Chondrocyte (in vitro differentiated cells): ENCODE measurements around the gene EGFR. TPM values are rescaled to one million over a fixed set of nuclear protein-coding genes. Genes with fewer than 3 reads are reported as not detected.

ENCODE experiments used
- DNase-seq: peaks from one replicate; pipeline ENCODE4 v3.0.0; 2021; ENCODE audit warnings: mixed read lengths, low spot score
- H3K27ac Mint-ChIP-seq: one replicate; pipeline ENCODE4 v1.8.0; 2021; ENCODE audit warnings: mild to moderate bottlenecking, moderate library complexity, mixed read lengths; ENCODE audit not compliant: unreplicated experiment
- H3K27me3 Mint-ChIP-seq: 2 replicates; pipeline ENCODE4 v1.8.0; 2021; ENCODE audit warnings: low read depth, mixed read lengths
- H3K36me3 Mint-ChIP-seq: 2 replicates; pipeline ENCODE4 v1.8.0; 2021; ENCODE audit warnings: low read depth, mixed read lengths
- H3K4me1 Mint-ChIP-seq: 2 replicates; pipeline ENCODE4 v1.8.0; 2021; ENCODE audit warnings: low read depth, mild to moderate bottlenecking, mixed read lengths
- H3K4me3 Mint-ChIP-seq: one replicate; pipeline ENCODE4 v1.8.0; 2021; ENCODE audit warnings: mild to moderate bottlenecking, moderate library complexity, mixed read lengths; ENCODE audit not compliant: unreplicated experiment
- H3K9me3 Mint-ChIP-seq: 2 replicates; pipeline ENCODE4 v1.8.0; 2021; ENCODE audit warnings: low read depth, mixed read lengths
- CTCF ChIP-seq: fragments of 200-600 bp; sonication (generic); IDR thresholded peaks from 2 replicates; pipeline ENCODE4 v1.5.0; 2021; ENCODE audit warnings: antibody characterized with exemption, mild to moderate bottlenecking, moderate library complexity
- total RNA-seq: library from RNA; stranded (reverse); gene quantifications from 3 replicates; pipeline ENCODE4 v1.2.1, GENCODE V29; 2021

EGFR gene
- total RNA-seq, 1 donor from 2014 or later: 25.5 TPM

DNA sequence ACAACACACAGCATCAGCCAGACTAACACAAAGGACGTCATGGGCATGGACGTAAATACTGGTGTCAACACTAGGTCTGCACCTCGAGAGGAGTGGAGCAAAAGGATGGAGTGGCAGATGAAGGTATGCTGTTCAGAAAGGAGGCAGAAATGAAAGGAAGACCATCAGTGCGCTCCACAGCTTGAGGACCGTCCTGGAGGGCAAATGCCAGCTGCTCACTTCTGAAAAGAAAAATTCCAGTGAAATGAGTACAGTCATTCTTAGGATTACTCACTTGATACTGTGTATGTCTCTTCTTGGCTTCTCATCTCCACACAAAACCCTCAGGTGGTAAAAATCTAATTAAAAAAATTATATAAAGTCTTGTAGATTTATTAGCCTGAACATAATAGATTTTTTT, 44.8 kb downstream of the EGFR start:
- TF ChIP-seq CTCF: no peak
- no peaks in the 10 kb centered on the region for H3K9me3 Mint-ChIP-seq
- H3K36me3 Mint-ChIP-seq: no peaks in the 10 kb centered on the region
- H3K27me3 Mint-ChIP-seq: no peaks in the 10 kb centered on the region
- no peak overlapping the region for H3K4me3 Mint-ChIP-seq
- no peak for DNase-seq
- peak overlapping the region; percentile 72 for H3K27ac Mint-ChIP-seq
- H3K4me1 Mint-ChIP-seq: peaks cover 74% of the 10 kb centered on the region

GRCh38 chr7:55065079-55065478, 46.3 kb downstream of the EGFR start:
- TF ChIP-seq CTCF: no peak
- H3K4me3 Mint-ChIP-seq: peak overlapping the region; percentile 11
- H3K27me3 Mint-ChIP-seq: no peaks in the 10 kb centered on the region
- no peak for DNase-seq
- H3K27ac Mint-ChIP-seq: peak overlapping the region; percentile 94
- H3K36me3 Mint-ChIP-seq: no peaks in the 10 kb centered on the region
- H3K4me1 Mint-ChIP-seq: peaks cover 69% of the 10 kb centered on the region
- H3K9me3 Mint-ChIP-seq: no peaks in the 10 kb centered on the region

GRCh38 chr7:55065511-55066229, 46.9 kb downstream of the EGFR start:
- DNase-seq: no peak

GRCh38 chr7:55066524-55066923, 47.7 kb downstream of the EGFR start:
- DNase-seq: no peak
- Mint-ChIP-seq H3K27ac (peak overlapping the region; percentile 94), H3K9me3 (no peaks in the 10 kb centered on the region), H3K27me3 (no peaks in the 10 kb centered on the region), H3K36me3 (no peaks in the 10 kb centered on the region), H3K4me1 (peaks cover 55% of the 10 kb centered on the region), H3K4me3 (peak overlapping the region; percentile 59)
- TF ChIP-seq CTCF: no peak

More at GRCh38 chr7:55065511-55066229, 46.9 kb downstream of the EGFR start:
- Mint-ChIP-seq H3K36me3 (no peaks in the 10 kb centered on the region), H3K4me1 (peaks cover 63% of the 10 kb centered on the region), H3K4me3 (peak overlapping the region; percentile 59), H3K27me3 (no peaks in the 10 kb centered on the region), H3K27ac (peak overlapping the region; percentile 94), H3K9me3 (no peaks in the 10 kb centered on the region)
- peak; percentile 66 for TF ChIP-seq CTCF

GRCh38 chr7:55066938-55067337, 48.1 kb downstream of the EGFR start:
- TF ChIP-seq CTCF: no peak
- peak overlapping the region; percentile 94 for H3K27ac Mint-ChIP-seq
- DNase-seq: no peak
- no peak overlapping the region for H3K4me3 Mint-ChIP-seq
- H3K9me3 Mint-ChIP-seq: no peaks in the 10 kb centered on the region
- H3K4me1 Mint-ChIP-seq: peaks cover 55% of the 10 kb centered on the region
- H3K27me3 Mint-ChIP-seq: no peaks in the 10 kb centered on the region
- H3K36me3 Mint-ChIP-seq: no peaks in the 10 kb centered on the region
